HepG2 (cell line): ENCODE data around the gene ADCY5. TPM values are rescaled to one million over a fixed set of nuclear protein-coding genes. Genes with fewer than 3 reads are reported as not detected.

ENCODE experiments used
- E2F1 ChIP-seq: sonication (generic); formaldehyde crosslinking; IDR thresholded peaks from 2 replicates; pipeline ENCODE4 v1.5.0; 2020; ENCODE audit warnings: missing genetic modification reagents
- SP2 ChIP-seq: sonication (generic); formaldehyde crosslinking; IDR thresholded peaks from 2 replicates; pipeline ENCODE4 v1.5.1; 2020; ENCODE audit warnings: mild to moderate bottlenecking, missing genetic modification reagents
- XRCC5 ChIP-seq: fragments of 200-400 bp; formaldehyde crosslinking; optimal IDR thresholded peaks from 2 replicates; pipeline ENCODE3; 2017; ENCODE audit warnings: mild to moderate bottlenecking, low read length
- ZBTB1 ChIP-seq: sonication (generic); formaldehyde crosslinking; IDR thresholded peaks from 2 replicates; pipeline ENCODE4 v1.4.0; 2020; ENCODE audit warnings: missing genetic modification reagents, borderline replicate concordance
- ZBTB14 ChIP-seq: sonication (generic); formaldehyde crosslinking; IDR thresholded peaks from 2 replicates; pipeline ENCODE4 v1.4.0; 2020; ENCODE audit warnings: missing genetic modification reagents
- ZBTB39 ChIP-seq: sonication (generic); formaldehyde crosslinking; IDR thresholded peaks from 2 replicates; pipeline ENCODE4 v1.5.0; 2020; ENCODE audit warnings: missing genetic modification reagents
- ZNF276 ChIP-seq: sonication (generic); formaldehyde crosslinking; IDR thresholded peaks from 2 replicates; pipeline ENCODE4 v1.4.0; 2020; ENCODE audit warnings: mild to moderate bottlenecking, low read depth, missing genetic modification reagents
- ZNF672 ChIP-seq: sonication (generic); formaldehyde crosslinking; IDR thresholded peaks from 2 replicates; pipeline ENCODE4 v1.8.1; 2022; ENCODE audit warnings: missing genetic modification reagents
- ZNF839 ChIP-seq: sonication (generic); formaldehyde crosslinking; IDR thresholded peaks from 2 replicates; pipeline ENCODE4 v1.4.0; 2020; ENCODE audit warnings: missing genetic modification reagents, mild to moderate bottlenecking, borderline replicate concordance
- polyA plus RNA-seq, 8 experiments: library from polyadenylated mRNA; depleted of rRNA in 3 of 8; stranded (reverse) in 7 of 8; unstranded in 1 of 8; fragments of >200 nt; fragmentation: Illumina TruSeq in 4 of 8; extraction: Trizol in 4 of 8; gene quantifications; 2 replicates each; pipeline versions ENCODE4 v1.2.1 to v1.2.3, GENCODE V29; 2011 to 2016; ENCODE audit warnings: low read depth in 4 of 8, missing spikeins in 1 of 8, mixed read lengths in 1 of 8; ENCODE audit not compliant: insufficient read depth in 1 of 8
- total RNA-seq, 5 experiments: library from RNA; depleted of rRNA; stranded (reverse); fragments of >200 nt; fragmentation: Illumina TruSeq; extraction: Trizol; gene quantifications; 2 replicates each; pipeline ENCODE4 v1.2.3, GENCODE V29; 2016; ENCODE audit warnings: low read depth in 1 of 5
- TF ChIP-seq, protein P1 (sequence below), 2 experiments: sonication (generic) in 1 of 2; formaldehyde crosslinking in 1 of 2; IDR thresholded peaks; 2 replicates each; pipeline versions ENCODE4 v1.4.0 to v1.6.1; 2016 to 2020; ENCODE audit warnings: borderline replicate concordance in 1 of 2, low read depth in 1 of 2, mild to moderate bottlenecking in 1 of 2, missing genetic modification reagents in 1 of 2

The ADCY5 gene
- total and polyA plus RNA-seq, 2 of the 13 experiments (the other 11 are each of a cell fraction or from before 2014, with no cell fraction given): not detected

DNA sequence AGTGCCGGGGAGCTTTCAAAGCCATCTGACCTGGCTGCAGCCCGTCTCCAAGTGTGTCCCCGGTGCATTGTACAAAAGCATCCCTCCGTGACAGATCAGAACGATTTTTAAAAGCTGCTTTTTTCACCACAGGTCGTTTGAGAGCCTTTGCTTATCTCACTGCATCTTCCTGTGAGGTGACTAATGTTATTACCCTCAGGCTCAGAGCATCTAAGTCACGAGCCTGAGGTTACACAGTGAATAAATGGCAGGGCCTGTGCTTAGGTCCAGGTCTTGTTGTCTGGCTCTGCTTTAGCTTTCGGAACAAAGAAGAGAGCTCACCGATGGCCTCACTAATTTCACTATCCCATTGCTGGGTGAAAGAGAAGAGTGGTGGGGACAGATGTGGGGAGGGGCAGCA lies 163.8 kb downstream of the ADCY5 start (continued):
- TF ChIP-seq ZBTB39 (CRISPR knock-in tag) (no peak), SP2 (CRISPR knock-in tag) (no peak), ZNF672 (CRISPR knock-in tag) (no peak), ZNF276 (CRISPR knock-in tag) (no peak), XRCC5 (no peak), ZBTB14 (no peak), E2F1 (CRISPR knock-in tag) (no peak), ZNF839 (CRISPR knock-in tag) (no peak), ZBTB1 (CRISPR knock-in tag) (no peak)
- TF ChIP-seq, protein P1, sequence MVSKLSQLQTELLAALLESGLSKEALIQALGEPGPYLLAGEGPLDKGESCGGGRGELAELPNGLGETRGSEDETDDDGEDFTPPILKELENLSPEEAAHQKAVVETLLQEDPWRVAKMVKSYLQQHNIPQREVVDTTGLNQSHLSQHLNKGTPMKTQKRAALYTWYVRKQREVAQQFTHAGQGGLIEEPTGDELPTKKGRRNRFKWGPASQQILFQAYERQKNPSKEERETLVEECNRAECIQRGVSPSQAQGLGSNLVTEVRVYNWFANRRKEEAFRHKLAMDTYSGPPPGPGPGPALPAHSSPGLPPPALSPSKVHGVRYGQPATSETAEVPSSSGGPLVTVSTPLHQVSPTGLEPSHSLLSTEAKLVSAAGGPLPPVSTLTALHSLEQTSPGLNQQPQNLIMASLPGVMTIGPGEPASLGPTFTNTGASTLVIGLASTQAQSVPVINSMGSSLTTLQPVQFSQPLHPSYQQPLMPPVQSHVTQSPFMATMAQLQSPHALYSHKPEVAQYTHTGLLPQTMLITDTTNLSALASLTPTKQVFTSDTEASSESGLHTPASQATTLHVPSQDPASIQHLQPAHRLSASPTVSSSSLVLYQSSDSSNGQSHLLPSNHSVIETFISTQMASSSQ (IDR thresholded peaks at IDR 0.05; ENCODE audit: low read depth): no peak
- TF ChIP-seq, protein P1 (CRISPR knock-in tag; IDR thresholded peaks at IDR 0.05; ENCODE audit: borderline replicate concordance): no peak
- TF ChIP-seq, all 625 proteins: peak for 0
